Bronchial epithelial cell (primary cell): ENCODE results near the gene PPP3CB. TPM values are rescaled to one million over a fixed set of nuclear protein-coding genes. Genes with fewer than 3 reads are reported as not detected.

Experiments
- DNase-seq: peaks from one replicate; pipeline ENCODE4 v3.0.0-alpha.2; 2010; ENCODE audit warnings: low read depth
- FAIRE-seq: peaks from 2 replicates; lab custom pipeline; 2011; peaks lifted over from hg19 to GRCh38; lab: Jason Lieb, UNC
- H3K27me3 ChIP-seq: 2 replicates; pipeline ENCODE4 v1.5.1; 2011; ENCODE audit warnings: low read length; ENCODE audit not compliant: control insufficient read depth, insufficient read depth
- H3K36me3 ChIP-seq: 2 replicates; pipeline ENCODE4 v1.5.1; 2011; ENCODE audit warnings: low read length; ENCODE audit not compliant: control insufficient read depth, insufficient read depth
- H3K4me3 ChIP-seq: 2 replicates; pipeline ENCODE4 v1.5.1; 2011; ENCODE audit warnings: mild to moderate bottlenecking, low read depth, low read length, control low read depth
- total RNA-seq: library from RNA; depleted of rRNA; stranded (reverse); fragments of >200 nt; gene quantifications from 2 replicates; pipeline ENCODE4 v1.2.1, GENCODE V29; 2014
- TF ChIP-seq, protein P1 (sequence below): IDR thresholded peaks from 2 replicates; pipeline ENCODE4 v1.5.1; 2011; ENCODE audit warnings: mild to moderate bottlenecking, moderate library complexity, low read length, control low read depth, inconsistent platforms; ENCODE audit not compliant: insufficient read depth, severe bottlenecking

The PPP3CB gene
- total RNA-seq, 1 donor from 2014 or later = 24.7 TPM

- TF ChIP-seq, protein P1, sequence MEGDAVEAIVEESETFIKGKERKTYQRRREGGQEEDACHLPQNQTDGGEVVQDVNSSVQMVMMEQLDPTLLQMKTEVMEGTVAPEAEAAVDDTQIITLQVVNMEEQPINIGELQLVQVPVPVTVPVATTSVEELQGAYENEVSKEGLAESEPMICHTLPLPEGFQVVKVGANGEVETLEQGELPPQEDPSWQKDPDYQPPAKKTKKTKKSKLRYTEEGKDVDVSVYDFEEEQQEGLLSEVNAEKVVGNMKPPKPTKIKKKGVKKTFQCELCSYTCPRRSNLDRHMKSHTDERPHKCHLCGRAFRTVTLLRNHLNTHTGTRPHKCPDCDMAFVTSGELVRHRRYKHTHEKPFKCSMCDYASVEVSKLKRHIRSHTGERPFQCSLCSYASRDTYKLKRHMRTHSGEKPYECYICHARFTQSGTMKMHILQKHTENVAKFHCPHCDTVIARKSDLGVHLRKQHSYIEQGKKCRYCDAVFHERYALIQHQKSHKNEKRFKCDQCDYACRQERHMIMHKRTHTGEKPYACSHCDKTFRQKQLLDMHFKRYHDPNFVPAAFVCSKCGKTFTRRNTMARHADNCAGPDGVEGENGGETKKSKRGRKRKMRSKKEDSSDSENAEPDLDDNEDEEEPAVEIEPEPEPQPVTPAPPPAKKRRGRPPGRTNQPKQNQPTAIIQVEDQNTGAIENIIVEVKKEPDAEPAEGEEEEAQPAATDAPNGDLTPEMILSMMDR = no peak
- DNase-seq (no peak), FAIRE-seq (no peak)
- no peak overlapping the region for H3K4me3 ChIP-seq
- peaks cover 4% of the 10 kb centered on the region for H3K36me3 ChIP-seq
- H3K27me3 ChIP-seq = no peaks in the 10 kb centered on the region
These were observed 13.9 kb upstream of the PPP3CB start for GRCh38 chr10:73509695-73510094.

DNA sequence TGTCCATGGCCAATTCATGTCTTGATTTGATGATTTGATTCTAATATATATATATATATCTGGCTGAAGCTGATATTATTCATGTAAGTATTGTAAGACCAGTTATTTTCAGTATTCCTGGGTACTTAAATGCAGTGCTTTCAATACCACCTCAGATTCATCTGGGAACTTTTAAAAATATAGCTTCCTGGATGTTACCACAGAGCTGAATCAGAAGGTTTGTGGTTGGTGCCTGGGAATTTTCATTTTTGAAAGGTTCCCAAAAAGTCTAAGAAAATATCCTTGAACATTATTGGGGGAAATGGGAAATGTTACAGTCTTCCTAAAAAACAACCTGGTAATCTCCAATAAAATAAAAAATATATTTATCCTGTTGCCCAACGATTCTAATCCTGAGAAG, 10.7 kb upstream of the PPP3CB start:
- Histone ChIP-seq H3K4me3 (no peak overlapping the region), H3K27me3 (no peaks in the 10 kb centered on the region), H3K36me3 (peaks cover 5% of the 10 kb centered on the region)
- TF ChIP-seq, protein P1 = no peak
- DNase-seq = no peak
- FAIRE-seq = no peak

DNA sequence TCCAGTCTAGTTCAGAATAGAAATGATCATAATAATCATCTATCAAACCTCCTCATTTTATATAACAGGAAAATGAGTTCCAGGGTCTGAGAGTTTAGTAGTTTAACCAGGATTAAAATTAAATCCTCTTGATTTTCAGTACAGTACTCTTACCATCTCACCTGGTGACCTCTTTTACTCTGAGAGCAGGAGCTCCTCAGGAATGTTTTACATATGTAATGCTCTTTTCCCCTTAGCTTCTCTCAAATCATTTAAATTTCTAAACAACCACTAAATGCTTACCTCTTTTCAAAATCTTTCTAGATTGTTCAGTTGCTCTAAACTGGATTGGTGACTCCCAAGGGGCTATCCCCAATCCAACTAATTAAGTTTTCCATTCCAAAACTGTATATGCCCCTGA, 10.2 kb upstream of the PPP3CB start:
- Histone ChIP-seq H3K27me3 (no peaks in the 10 kb centered on the region), H3K4me3 (no peak overlapping the region), H3K36me3 (peaks cover 5% of the 10 kb centered on the region)
- no peak for FAIRE-seq
- TF ChIP-seq, protein P1 = no peak
- no peak for DNase-seq

- no peak for DNase-seq
- H3K36me3 ChIP-seq = peaks cover 5% of the 10 kb centered on the region
These were observed 7.2 kb upstream of the PPP3CB start for GRCh38 chr10:73503037-73503436.

GRCh38 chr10:73501651-73502050, 5.8 kb upstream of the PPP3CB start:
- H3K4me3 ChIP-seq = no peak overlapping the region
- no peak for FAIRE-seq
- DNase-seq = no peak
- H3K36me3 ChIP-seq = peaks cover 5% of the 10 kb centered on the region
- no peaks in the 10 kb centered on the region for H3K27me3 ChIP-seq
- TF ChIP-seq, protein P1 = no peak

More at GRCh38 chr10:73503037-73503436, 7.2 kb upstream of the PPP3CB start:
- H3K27me3 ChIP-seq = no peaks in the 10 kb centered on the region
- no peak overlapping the region for H3K4me3 ChIP-seq
- no peak for FAIRE-seq
- TF ChIP-seq, protein P1 = no peak

- Histone ChIP-seq H3K4me3 (no peak overlapping the region), H3K36me3 (no peaks in the 10 kb centered on the region), H3K27me3 (no peaks in the 10 kb centered on the region)
- FAIRE-seq (no peak), DNase-seq (no peak)
- TF ChIP-seq, protein P1 = no peak
These were observed 1.8 kb upstream of the PPP3CB start for GRCh38 chr10:73497623-73498022.
